Middle frontal gyrus (tissue), 1 donor: ENCODE results near the gene NLRP13.
"Not testable (repeated sequence)": the region's sequence is repeated elsewhere in the genome, so short reads cannot be mapped to it uniquely, and the experiment has no call there.

ENCODE experiments used
- DNase-seq: peaks from one replicate; pipeline ENCODE4 v3.0.0-alpha.2; 2015; ENCODE audit warnings: low spot score; ENCODE audit errors: extremely low spot score

Gene NLRP13

GRCh38 chr19:55931936-55932386, at the start of gene NLRP13:
Gene NLRP13, minus strand, starts transcription at chr19:55932336. Its CDS starts 25 bp downstream, at chr19:55932311.
- no peak for DNase-seq

- DNase-seq: no peak
Measured at GRCh38 chr19:55980415-55980814, 48.3 kb upstream of the NLRP13 start.

- no peak for DNase-seq
Measured at GRCh38 chr19:55973982-55974381, 41.8 kb upstream of the NLRP13 start.

GRCh38 chr19:55962186-55962585, 30.1 kb upstream of the NLRP13 start:
- no peak for DNase-seq

DNA sequence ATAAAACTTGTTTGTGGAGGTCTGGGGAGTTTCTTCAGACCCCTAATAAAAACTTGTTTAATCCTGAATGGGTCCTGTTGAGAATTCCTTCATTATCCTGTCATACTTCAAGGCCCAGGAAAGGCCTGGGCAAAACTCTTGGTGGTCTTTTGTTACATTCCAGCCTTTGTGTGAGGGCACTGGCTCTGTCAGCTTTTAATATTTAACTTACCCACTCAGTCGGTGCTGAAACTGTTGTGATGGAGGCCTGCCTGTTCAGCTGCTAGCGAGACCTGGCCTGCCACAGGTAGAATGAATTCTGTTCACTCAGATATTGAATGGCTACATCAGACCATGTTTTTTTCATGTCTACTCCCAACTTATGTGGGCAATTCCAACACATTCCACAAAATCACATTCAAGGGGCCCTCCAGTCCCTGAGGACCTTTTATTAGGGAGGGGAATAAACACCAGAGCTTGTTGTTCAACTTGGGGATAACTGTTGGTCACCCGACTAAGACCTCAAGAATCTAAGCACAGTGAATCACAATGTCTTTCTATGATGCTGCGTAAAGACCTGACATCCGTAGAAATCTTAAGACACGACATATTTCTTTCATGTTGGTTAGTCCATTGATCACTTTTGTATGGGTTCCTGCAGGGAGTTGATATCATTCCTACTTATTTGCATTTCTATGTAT, 28.0 kb upstream of the NLRP13 start:
- DNase-seq: no peak

GRCh38 chr19:55958356-55958755, 26.2 kb upstream of the NLRP13 start:
- no peak for DNase-seq

DNA sequence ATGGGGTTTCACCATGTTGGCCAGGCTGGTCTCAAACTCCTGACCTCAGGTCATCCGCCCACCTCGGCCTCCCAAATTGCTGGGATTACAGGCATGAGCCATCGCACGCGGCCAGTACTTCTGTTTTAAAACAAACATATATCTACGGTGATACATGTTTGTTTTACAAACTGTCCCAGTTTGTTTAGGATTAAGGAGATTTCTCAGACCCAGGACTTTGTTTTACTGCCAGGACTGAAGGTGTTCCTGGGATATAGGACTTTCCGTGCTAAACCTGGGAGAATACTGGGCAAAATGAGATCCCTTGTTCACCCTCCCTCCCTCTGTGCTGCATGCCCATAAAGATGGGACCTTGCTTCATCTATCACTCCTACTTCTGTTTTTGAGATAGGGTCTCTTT, 24.3 kb upstream of the NLRP13 start:
- no peak for DNase-seq

- not testable (repeated sequence) for DNase-seq
Measured at GRCh38 chr19:55950566-55950965, 18.4 kb upstream of the NLRP13 start.

DNA sequence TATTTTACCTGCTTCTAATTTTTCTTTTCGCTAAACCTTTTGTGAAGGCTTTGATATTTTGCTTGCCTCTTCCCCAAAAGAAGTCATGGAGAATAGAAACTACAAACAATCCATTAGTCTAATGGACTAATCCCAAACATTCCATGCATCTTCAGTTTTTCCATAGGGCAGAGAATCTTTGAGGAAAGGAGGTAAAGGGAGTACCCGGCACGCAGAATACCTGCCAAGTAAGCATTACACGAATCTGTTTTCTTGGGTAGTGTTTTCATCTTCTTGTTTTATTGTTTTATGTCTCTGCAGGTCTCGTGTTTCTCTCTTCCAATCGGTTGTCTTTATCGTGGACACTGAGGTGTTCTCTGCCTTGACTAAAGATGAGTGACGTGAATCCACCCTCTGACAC, 15.4 kb upstream of the NLRP13 start, which contains the start of gene NLRP8:
Gene NLRP8, plus strand, starts transcription at position 301 of the 400 bp plus-strand sequence.
- no peak for DNase-seq

GRCh38 chr19:55940306-55940705, 8.2 kb upstream of the NLRP13 start:
- no peak for DNase-seq

- DNase-seq: no peak
Measured at GRCh38 chr19:55939206-55939605, 7.1 kb upstream of the NLRP13 start.

DNA sequence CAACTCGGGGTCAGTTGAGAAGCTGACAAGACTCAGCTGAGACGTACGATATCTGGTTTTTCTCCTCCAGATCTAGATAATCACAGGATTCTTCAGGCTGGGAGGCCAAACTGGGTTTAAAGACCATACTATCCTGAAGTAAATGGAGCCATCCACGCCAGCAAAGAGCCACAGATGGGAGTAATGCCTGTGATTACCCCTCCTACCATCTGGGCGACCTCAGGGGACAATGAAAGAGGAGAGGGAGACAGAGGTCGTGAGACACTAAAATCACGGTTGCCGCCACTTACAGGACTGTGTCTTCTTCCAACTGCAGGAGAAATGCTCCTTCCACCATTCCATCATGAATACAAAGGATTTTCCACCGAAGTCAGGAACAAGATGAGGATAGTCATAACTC, 3.1 kb upstream of the NLRP13 start:
- no peak for DNase-seq

DNA sequence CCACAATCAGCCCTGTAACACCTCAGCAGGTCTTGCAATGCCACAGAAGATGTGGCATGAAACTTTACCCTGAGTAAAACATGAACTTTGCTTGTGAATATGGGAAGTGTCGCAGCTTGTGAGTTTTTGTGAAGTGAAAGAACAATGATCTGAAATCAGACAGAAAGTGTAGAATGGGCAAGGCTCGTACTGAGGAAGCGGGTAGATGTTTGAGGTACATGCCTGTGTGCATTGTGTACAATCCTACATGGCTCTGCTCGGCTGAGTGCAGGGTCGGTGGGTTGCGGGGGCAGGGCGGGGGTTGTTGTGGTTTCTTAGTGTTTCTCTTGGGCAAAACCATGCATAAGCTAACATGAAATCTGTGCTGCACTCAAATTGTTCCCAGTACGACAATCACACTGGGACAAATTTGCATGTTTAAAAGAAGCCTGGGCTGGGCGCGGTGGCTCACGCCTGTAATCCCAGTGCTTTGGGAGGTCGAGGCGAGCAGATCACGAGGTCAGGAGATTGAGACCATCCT, 1.1 kb downstream of the NLRP13 start:
- no peak for DNase-seq

GRCh38 chr19:55929258-55929657, 2.9 kb downstream of the NLRP13 start:
- not testable (repeated sequence) for DNase-seq

GRCh38 chr19:55927991-55928390, 4.1 kb downstream of the NLRP13 start:
- DNase-seq: no peak

GRCh38 chr19:55923556-55923955, 8.6 kb downstream of the NLRP13 start:
- DNase-seq: no peak

DNA sequence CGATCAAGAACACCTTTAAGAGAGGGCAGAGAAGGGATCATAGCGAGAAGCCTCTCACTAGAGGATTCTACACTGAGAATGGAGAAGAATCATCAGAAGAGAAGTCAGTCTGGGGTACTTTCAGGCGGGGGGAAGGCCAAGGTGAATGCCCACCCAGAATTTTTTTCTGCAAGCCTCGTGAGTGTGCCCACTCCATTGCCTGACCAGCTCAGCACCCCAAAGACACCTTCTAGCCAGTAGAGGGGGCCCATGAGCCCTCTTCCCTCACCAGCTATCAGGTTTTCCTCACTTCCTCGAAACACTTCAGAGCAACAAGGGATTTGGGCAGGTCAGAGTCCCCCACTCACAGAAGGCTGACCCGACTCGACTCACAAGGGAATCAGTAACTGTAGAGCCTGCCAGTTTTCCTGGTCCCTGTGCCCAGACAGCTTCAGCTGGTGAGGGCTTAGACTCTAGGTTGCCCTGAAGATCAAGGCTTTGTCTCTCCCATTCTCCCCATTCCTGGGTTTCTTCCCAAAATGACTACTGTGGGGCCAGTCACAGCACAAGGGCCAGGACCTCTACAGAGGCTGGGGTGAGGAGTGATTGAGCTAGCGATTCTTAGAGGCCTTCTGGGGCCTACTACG, 18.4 kb downstream of the NLRP13 start:
- DNase-seq: no peak

GRCh38 chr19:55912916-55913315, 19.2 kb downstream of the NLRP13 start:
- DNase-seq: no peak

DNA sequence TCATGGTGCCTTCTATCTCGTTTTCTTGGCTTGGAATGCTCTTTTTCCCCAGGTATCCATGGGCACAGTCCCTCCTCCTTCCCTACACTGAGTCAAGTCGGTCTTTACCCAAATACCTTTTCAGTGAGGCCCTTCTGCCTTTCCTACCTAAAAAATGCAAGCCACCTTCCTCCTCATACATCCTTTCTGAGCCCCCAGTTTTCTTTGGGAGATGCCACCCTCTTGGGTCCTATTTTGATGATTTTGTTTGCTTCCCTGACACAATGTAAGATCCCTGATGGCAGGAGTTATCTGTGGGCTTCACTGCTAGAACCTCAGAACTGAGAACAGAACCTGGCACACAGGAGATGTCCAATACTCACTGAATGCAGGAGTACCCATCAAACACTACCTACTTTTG, 22.3 kb downstream of the NLRP13 start:
- no peak for DNase-seq

- no peak for DNase-seq
Measured at GRCh38 chr19:55907746-55908145, 24.4 kb downstream of the NLRP13 start.

DNA sequence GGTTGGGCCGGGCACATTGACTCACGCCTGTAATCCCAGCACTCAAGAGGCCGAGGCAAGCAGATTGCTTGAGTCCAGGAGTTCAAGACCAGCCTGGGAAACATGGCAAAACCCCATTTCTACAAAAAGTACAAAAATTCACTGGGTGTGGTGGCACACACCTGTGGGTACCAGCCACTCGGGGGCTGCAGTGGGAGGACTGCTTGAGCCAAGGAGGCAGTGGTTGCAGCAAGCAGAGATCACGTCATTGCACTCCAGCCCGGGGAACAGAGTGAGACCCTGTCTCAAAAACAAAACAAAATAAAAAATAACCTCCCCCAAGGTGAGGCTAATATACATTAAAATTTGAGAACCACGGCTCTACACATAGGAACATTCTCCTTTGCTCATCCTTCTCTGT, 24.9 kb downstream of the NLRP13 start:
- DNase-seq: no peak

- no peak for DNase-seq
Measured at GRCh38 chr19:55902080-55902751, 29.9 kb downstream of the NLRP13 start.
